Lung (tissue), 12 donors: ENCODE results near the gene GPR39. TPM values are rescaled to one million over a fixed set of nuclear protein-coding genes. Genes with fewer than 3 reads are reported as not detected.

ENCODE experiments used
- ATAC-seq: fragments of 200-7000 bp; cut with Tn5 transposase; one replicate; pipeline ENCODE4 v1.9.1; 2020; ENCODE audit warnings: moderate number of reproducible peaks; ENCODE audit not compliant: insufficient read depth, low FRiP score
- DNase-seq, 3 donors: peaks; one replicate each; pipeline ENCODE4 v3.0.0-alpha.2; 2013 to 2017
- H3K27ac ChIP-seq, 2 donors: one replicate each; pipeline ENCODE4 v1.5.1; 2013; ENCODE audit warnings: mild to moderate bottlenecking in 2 of 2, moderate library complexity in 2 of 2, control low read depth in 1 of 2, inconsistent platforms in 1 of 2, low read depth in 1 of 2, low read length in 1 of 2
- H3K27me3 ChIP-seq, 3 donors: one replicate each; pipeline ENCODE4 v1.5.1; 2013; ENCODE audit warnings: low read length in 2 of 3; ENCODE audit not compliant: control insufficient read depth in 3 of 3, insufficient read depth in 3 of 3
- H3K36me3 ChIP-seq, 4 donors: one replicate each; pipeline ENCODE4 v1.5.1; 2013; ENCODE audit warnings: low read length in 4 of 4, mild to moderate bottlenecking in 1 of 4, moderate library complexity in 1 of 4; ENCODE audit not compliant: control insufficient read depth in 4 of 4, insufficient read depth in 4 of 4
- H3K4me1 ChIP-seq, 5 donors: one replicate each; pipeline ENCODE4 v1.5.1; 2013; ENCODE audit warnings: low read length in 5 of 5, mild to moderate bottlenecking in 2 of 5, moderate library complexity in 1 of 5; ENCODE audit not compliant: control insufficient read depth in 5 of 5, insufficient read depth in 5 of 5
- H3K4me3 ChIP-seq: one replicate; pipeline ENCODE4 v1.5.1; 2013; ENCODE audit warnings: mild to moderate bottlenecking, control low read depth, moderate library complexity
- H3K9ac ChIP-seq, 2 donors: one replicate each; pipeline ENCODE4 v1.5.1; 2013; ENCODE audit warnings: low read length in 2 of 2, control low read depth in 1 of 2; ENCODE audit not compliant: insufficient read depth in 1 of 2
- H3K9me3 ChIP-seq, 4 donors: one replicate each; pipeline ENCODE4 v1.5.1; 2013; ENCODE audit warnings: low read length in 3 of 4, mild to moderate bottlenecking in 1 of 4, moderate library complexity in 1 of 4; ENCODE audit not compliant: control insufficient read depth in 4 of 4, insufficient read depth in 3 of 4
- WGBS, 2 donors: extraction: QIAGEN DNeasy Blood & Tissue Kit; methylation state at CpG; one replicate each; pipeline ENCODE4 v1.1.7; 2013; 5-methylcytosine and 5-hydroxymethylcytosine counted together
- polyA plus RNA-seq, 2 donors: library from polyadenylated mRNA; stranded (reverse); fragments of 200-250 nt; gene quantifications; one replicate each; pipeline ENCODE4 v1.2.1, GENCODE V29; 2013
- total RNA-seq, 2 donors: library from RNA; depleted of rRNA in 1 of 2; stranded (reverse); fragments of >200 nt in 1 of 2; gene quantifications; one replicate each; pipeline ENCODE4 v1.2.1, GENCODE V29; 2014 to 2021
- TF ChIP-seq, protein P1 (sequence below): IDR thresholded peaks from 2 replicates; pipeline ENCODE4 v1.5.1; 2012; ENCODE audit warnings: mild to moderate bottlenecking; ENCODE audit errors: control extremely low read depth, extremely low read depth
- donor health status: control.
- donor health status: control.
- donor health status: Bipolar disorder and iron deficiency.
- donor health status: healthy.
- donor health status: DM: yes; HTN: yes; CAD: no.

Gene GPR39
- total and polyA plus RNA-seq, 4 donors: 5.8 to 15.3 (median 11.1) TPM

- DNase-seq: no peak
- ATAC-seq: no peak
- 53 to 58% methylated on average over 4 of the region's 4 CpGs for WGBS, 2 donors
These were observed 121.8 kb downstream of the GPR39 start for GRCh38 chr2:132538331-132538855.

DNA sequence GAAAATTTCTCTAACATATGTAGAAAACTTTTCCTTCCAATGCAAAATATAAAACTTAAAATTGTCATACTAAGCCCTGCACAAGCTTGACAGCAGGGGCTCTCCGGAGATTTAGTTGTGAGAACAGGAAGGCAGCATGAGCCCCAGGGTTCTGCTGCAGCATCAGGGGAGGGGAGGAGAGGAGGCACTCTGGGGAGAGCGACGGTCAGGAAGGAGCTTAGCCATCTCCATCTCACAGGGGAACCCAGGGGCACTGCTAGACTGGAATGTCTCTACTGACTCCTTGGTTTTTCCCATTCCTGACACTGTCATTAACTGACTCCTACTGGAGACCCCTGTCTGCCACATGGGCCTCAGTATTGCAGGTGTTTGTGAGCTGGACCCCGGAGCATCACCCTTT is 123.6 kb downstream of the GPR39 start:
- ATAC-seq (no peak), DNase-seq (no peak)
- 68 to 74% methylated on average over 4 of the region's 4 CpGs for WGBS, 2 donors
- no peak overlapping the region for H3K4me3 ChIP-seq
- no peak overlapping the region for H3K9ac ChIP-seq
- H3K4me1 ChIP-seq: no peaks in the 10 kb centered on the region
- H3K27ac ChIP-seq: no peak overlapping the region
- H3K27me3 ChIP-seq: peaks cover 0 to 3% (median 0%) of the 10 kb centered on the region in 3 donors
- no peaks in the 10 kb centered on the region for H3K36me3 ChIP-seq
- TF ChIP-seq, protein P1, sequence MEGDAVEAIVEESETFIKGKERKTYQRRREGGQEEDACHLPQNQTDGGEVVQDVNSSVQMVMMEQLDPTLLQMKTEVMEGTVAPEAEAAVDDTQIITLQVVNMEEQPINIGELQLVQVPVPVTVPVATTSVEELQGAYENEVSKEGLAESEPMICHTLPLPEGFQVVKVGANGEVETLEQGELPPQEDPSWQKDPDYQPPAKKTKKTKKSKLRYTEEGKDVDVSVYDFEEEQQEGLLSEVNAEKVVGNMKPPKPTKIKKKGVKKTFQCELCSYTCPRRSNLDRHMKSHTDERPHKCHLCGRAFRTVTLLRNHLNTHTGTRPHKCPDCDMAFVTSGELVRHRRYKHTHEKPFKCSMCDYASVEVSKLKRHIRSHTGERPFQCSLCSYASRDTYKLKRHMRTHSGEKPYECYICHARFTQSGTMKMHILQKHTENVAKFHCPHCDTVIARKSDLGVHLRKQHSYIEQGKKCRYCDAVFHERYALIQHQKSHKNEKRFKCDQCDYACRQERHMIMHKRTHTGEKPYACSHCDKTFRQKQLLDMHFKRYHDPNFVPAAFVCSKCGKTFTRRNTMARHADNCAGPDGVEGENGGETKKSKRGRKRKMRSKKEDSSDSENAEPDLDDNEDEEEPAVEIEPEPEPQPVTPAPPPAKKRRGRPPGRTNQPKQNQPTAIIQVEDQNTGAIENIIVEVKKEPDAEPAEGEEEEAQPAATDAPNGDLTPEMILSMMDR: no peak
- peaks cover 0 to 22% (median 6%) of the 10 kb centered on the region in 4 donors for H3K9me3 ChIP-seq

More at GRCh38 chr2:132538331-132538855, 121.8 kb downstream of the GPR39 start:
- TF ChIP-seq, protein P1: no peak
- peaks cover 0 to 3% (median 0%) of the 10 kb centered on the region in 3 donors for H3K27me3 ChIP-seq
- no peak overlapping the region for H3K4me3 ChIP-seq
- H3K4me1 ChIP-seq: no peaks in the 10 kb centered on the region
- no peak overlapping the region for H3K9ac ChIP-seq
- H3K36me3 ChIP-seq: no peaks in the 10 kb centered on the region
- H3K9me3 ChIP-seq: peaks cover 0 to 15% (median 2%) of the 10 kb centered on the region in 4 donors
- H3K27ac ChIP-seq: no peak overlapping the region

GRCh38 chr2:132542953-132543569 is 126.5 kb downstream of the GPR39 start:
- DNase-seq (no peak), ATAC-seq (no peak)
- TF ChIP-seq, protein P1: no peak
- WGBS, 2 donors: 61 to 62% methylated on average over 4 of the region's 4 CpGs
- no peaks in the 10 kb centered on the region for H3K4me1 ChIP-seq
- H3K27ac ChIP-seq: no peak overlapping the region
- H3K9me3 ChIP-seq: peaks cover 0 to 22% (median 6%) of the 10 kb centered on the region in 4 donors
- no peak overlapping the region for H3K4me3 ChIP-seq
- peaks cover 0 to 3% (median 0%) of the 10 kb centered on the region in 3 donors for H3K27me3 ChIP-seq
- H3K9ac ChIP-seq: no peak overlapping the region
- no peaks in the 10 kb centered on the region for H3K36me3 ChIP-seq
